ENCODE measurements around the gene SPSB2. TPM values are rescaled to one million over a fixed set of nuclear protein-coding genes. Genes with fewer than 3 reads are reported as not detected.

SPSB2 gene
- total RNA-seq, 2 donors from 2014 or later: 4.9 to 6.9 TPM

- DNase-seq (ENCODE audit: low spot score): no peak
- intact Hi-C loops (cut with DNase I): no loop called here
Measured at GRCh38 chr12:6826125-6826733, 46.9 kb downstream of the SPSB2 start.

GRCh38 chr12:6825398-6826124 is 47.5 kb downstream of the SPSB2 start:
- DNase-seq (ENCODE audit: low spot score): peak; percentile 95
- intact Hi-C loops (cut with DNase I): no loop called here

GRCh38 chr12:6824901-6825381 is 48.2 kb downstream of the SPSB2 start:
- no peak for DNase-seq (ENCODE audit: low spot score)
- intact Hi-C loops (cut with DNase I): no loop called here

DNA sequence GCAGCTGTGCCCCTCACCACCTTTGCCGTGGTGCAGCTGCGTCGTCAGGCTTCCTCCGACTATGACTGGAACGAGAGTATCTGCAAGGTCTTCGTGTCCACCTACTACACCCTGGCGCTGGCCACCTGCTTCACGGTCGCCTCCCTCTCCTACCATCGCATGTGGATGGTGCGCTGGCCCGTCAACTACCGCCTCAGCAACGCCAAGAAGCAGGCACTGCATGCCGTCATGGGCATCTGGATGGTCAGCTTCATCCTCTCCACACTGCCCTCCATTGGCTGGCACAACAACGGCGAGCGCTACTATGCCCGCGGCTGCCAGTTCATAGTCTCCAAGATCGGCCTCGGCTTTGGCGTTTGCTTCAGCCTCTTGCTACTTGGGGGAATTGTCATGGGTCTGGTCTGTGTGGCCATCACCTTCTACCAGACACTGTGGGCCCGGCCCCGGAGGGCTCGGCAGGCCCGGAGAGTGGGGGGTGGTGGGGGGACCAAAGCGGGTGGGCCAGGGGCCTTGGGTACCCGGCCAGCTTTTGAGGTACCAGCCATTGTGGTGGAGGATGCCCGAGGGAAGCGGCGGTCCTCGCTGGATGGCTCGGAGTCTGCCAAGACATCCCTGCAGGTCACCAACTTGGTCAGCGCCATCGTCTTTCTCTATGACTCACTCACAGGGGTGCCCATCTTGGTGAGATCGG is 48.9 kb downstream of the SPSB2 start:
- intact Hi-C loops (cut with DNase I): no loop called here
- DNase-seq (ENCODE audit: low spot score): no peak

DNA sequence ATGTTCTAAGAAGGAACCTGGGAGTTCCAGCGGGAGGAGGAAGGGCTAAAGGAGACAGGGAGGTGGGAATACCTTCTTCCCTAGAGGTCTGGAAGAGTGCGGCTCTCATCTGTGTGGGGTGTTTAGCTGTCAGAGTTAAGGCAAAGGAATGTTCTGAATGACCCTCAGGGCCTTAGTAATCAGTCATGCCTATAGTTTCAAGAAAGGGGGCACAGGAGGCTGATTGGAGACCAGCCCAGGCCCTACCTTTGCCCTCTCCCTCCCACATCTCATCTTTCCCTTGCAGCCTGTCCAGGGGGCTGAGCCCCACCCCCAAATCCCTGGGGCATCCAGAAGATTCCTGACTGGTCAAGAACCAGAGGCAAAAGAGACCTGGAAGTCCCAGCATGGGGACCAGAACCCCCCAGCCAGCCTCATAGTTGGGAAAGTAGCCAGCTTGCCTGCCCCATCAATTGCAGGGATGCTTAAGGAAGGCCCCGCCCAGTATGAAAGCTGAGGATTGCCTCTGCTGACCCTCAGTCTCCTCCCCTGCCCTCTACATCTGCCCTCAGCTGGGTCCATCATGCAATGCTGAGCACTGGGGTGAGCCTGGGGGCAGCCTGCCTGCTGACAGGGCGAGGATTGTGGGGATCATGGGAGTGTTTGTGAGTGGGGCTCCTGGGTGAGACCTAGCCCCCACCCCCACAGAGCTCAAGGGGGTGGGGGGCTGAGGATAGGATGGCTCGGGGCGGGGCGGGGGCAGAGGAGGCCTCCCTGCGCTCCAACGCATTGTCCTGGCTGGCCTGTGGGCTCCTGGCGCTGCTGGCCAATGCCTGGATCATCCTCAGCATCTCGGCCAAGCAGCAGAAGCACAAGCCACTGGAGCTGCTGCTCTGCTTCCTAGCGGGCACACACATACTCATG is 49.7 kb downstream of the SPSB2 start:
- intact Hi-C loops (cut with DNase I): no loop called here
- DNase-seq (ENCODE audit: low spot score): no peak

GRCh38 chr12:6822426-6823135 is 50.5 kb downstream of the SPSB2 start:
- DNase-seq (ENCODE audit: low spot score): no peak
- intact Hi-C loops (cut with DNase I): no loop called here

GRCh38 chr12:6821591-6822425 is 51.3 kb downstream of the SPSB2 start, which contains the start of gene GPR162:
Gene GPR162, plus strand, starts transcription at chr12:6821821. Its CDS starts 2,078 bp downstream, at chr12:6823899.
- intact Hi-C loops (cut with DNase I): no loop called here
- DNase-seq (ENCODE audit: low spot score): no peak

Other genes with a start within 250 kb of the SPSB2 start
- gene LPAR5, start 237.3 kb downstream of the SPSB2 start, total RNA-seq: 1 to 10 TPM; 2.3 to 3.3 TPM
- 1 to 10 TPM; 1.3 to 2.2 TPM for gene ACRBP, start 225.9 kb downstream of the SPSB2 start, total RNA-seq
- 10 to 100 TPM; 23.0 to 25.9 TPM for gene ING4, start 210.2 kb downstream of the SPSB2 start, total RNA-seq
- gene ZNF384, start 183.9 kb downstream of the SPSB2 start, total RNA-seq: 10 to 100 TPM; 35.6 to 40.1 TPM
- gene PIANP, start 172.5 kb downstream of the SPSB2 start, total RNA-seq: under 1 TPM in 1 of 2 donors, not detected in 1; 0.69 TPM
- gene COPS7A, start 149.3 kb downstream of the SPSB2 start, total RNA-seq: 10 to 100 TPM; 46.0 to 54.5 TPM
- 100 to 1,000 TPM; 106 to 145 TPM for gene MLF2, start 120.2 kb downstream of the SPSB2 start, total RNA-seq
- gene PTMS, start 106.9 kb downstream of the SPSB2 start, total RNA-seq: 100 to 1,000 TPM; 373 to 398 TPM
- 1 to 10 TPM in 1 of 2 donors, under 1 TPM in 1; 0.57 to 1.2 TPM for gene LAG3, start 100.8 kb downstream of the SPSB2 start, total RNA-seq
- gene CD4, start 83.8 kb downstream of the SPSB2 start, total RNA-seq: 10 to 100 TPM; 12.9 to 36.0 TPM
- gene GPR162, start 51.5 kb downstream of the SPSB2 start, total RNA-seq: 1 to 10 TPM; 3.9 to 5.1 TPM
- 10 to 100 TPM; 37.7 to 59.9 TPM for gene P3H3, start 44.9 kb downstream of the SPSB2 start, total RNA-seq
- gene GNB3, start 32.4 kb downstream of the SPSB2 start, total RNA-seq: 1 to 10 TPM; 3.6 to 4.0 TPM
- under 1 TPM; 0.46 to 0.52 TPM for gene CDCA3, start 22.0 kb downstream of the SPSB2 start, total RNA-seq
- 10 to 100 TPM; 87.0 to 91.1 TPM for gene USP5, start 21.2 kb downstream of the SPSB2 start, total RNA-seq
- 100 to 1,000 TPM; 303 to 366 TPM for gene TPI1, start 5.8 kb downstream of the SPSB2 start, total RNA-seq
- gene LRRC23, start 31.5 kb upstream of the SPSB2 start, total RNA-seq: 1 to 10 TPM; 5.3 to 6.7 TPM
- gene ENO2, start 41.3 kb upstream of the SPSB2 start, total RNA-seq: 10 to 100 TPM; 45.6 to 57.1 TPM
- gene ATN1, start 54.7 kb upstream of the SPSB2 start, total RNA-seq: 100 to 1,000 TPM in 1 of 2 donors, 10 to 100 TPM in 1; 97.0 to 106 TPM
- gene RNU7-1, start 70.5 kb upstream of the SPSB2 start, total RNA-seq: not detected
- 100 to 1,000 TPM; 189 to 206 TPM for gene C12orf57, start 70.7 kb upstream of the SPSB2 start, total RNA-seq
- 10 to 100 TPM; 18.7 to 31.4 TPM for gene PTPN6, start 78.1 kb upstream of the SPSB2 start, total RNA-seq
- 100 to 1,000 TPM in 1 of 2 donors, 10 to 100 TPM in 1; 98.8 to 110 TPM for gene PHB2, start 97.4 kb upstream of the SPSB2 start, total RNA-seq
- gene EMG1, start 97.6 kb upstream of the SPSB2 start, total RNA-seq: 10 to 100 TPM; 38.4 to 43.9 TPM
- gene LPCAT3, start 145.2 kb upstream of the SPSB2 start, total RNA-seq: 10 to 100 TPM; 24.2 to 29.0 TPM
- 100 to 1,000 TPM; 585 to 986 TPM for gene C1S, start 187.4 kb upstream of the SPSB2 start, total RNA-seq
- gene C1R, start 219.1 kb upstream of the SPSB2 start, total RNA-seq: 1,000 to 10,000 TPM; 1,008 to 1,686 TPM
- gene C1RL, start 235.9 kb upstream of the SPSB2 start, total RNA-seq: 100 to 1,000 TPM in 1 of 2 donors, 10 to 100 TPM in 1; 79.5 to 122 TPM

Data from posterior vena cava (tissue), 2 donors.